GM10266 (cell line): Measurements from ENCODE around the gene PTPRN2.

Experiments
- DNase-seq: peaks from one replicate; pipeline ENCODE4 v3.0.0; 2012; ENCODE audit errors: extremely low spot score
- TF ChIP-seq, protein P1 (sequence below): IDR thresholded peaks from 2 replicates; pipeline ENCODE4 v1.5.1; 2012; ENCODE audit warnings: mild to moderate bottlenecking, low read depth; ENCODE audit not compliant: control insufficient read depth, insufficient read depth; ENCODE audit errors: missing control alignments

The PTPRN2 gene

DNA sequence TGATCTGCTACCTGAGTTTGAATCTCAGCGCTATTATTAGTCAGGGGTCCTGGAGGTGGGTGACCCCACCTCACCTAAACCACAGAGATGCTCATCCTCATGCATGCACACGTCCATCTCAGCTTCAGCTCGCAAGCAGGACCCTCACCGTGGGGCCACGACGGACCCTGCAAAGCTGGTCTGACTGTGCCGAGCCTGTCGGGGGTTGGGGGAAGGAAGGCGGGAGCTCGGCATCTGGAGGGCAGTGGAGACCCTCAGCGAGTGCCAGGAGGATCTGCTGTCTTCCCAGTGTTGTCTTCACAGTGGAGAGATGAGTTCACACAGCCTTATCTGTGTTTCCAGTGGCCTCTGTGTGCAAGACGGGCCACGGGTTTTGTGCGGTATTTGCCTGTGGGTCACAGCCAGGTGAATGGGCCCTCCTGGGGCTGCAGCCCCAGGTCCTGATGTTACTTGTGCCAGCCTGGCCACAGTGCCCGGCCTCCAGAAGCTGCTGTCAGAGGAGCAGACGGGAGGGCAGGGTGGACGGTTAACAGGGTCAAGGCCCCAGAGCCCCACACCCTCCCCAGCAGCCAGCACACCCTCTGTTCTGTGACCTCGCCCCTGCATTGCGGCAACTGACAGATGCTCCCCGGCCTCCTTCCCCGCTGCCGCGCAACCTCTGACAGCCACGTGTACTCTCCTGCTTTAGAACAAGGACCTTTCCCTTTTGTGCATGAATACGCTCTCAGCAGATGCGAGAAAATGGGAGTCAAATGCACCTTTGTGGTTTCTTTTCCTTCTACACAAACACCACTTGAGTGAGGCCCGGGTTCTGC lies 722.1 kb downstream of the PTPRN2 start:
- no peak for DNase-seq
- TF ChIP-seq, protein P1, sequence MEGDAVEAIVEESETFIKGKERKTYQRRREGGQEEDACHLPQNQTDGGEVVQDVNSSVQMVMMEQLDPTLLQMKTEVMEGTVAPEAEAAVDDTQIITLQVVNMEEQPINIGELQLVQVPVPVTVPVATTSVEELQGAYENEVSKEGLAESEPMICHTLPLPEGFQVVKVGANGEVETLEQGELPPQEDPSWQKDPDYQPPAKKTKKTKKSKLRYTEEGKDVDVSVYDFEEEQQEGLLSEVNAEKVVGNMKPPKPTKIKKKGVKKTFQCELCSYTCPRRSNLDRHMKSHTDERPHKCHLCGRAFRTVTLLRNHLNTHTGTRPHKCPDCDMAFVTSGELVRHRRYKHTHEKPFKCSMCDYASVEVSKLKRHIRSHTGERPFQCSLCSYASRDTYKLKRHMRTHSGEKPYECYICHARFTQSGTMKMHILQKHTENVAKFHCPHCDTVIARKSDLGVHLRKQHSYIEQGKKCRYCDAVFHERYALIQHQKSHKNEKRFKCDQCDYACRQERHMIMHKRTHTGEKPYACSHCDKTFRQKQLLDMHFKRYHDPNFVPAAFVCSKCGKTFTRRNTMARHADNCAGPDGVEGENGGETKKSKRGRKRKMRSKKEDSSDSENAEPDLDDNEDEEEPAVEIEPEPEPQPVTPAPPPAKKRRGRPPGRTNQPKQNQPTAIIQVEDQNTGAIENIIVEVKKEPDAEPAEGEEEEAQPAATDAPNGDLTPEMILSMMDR, result no peak

GRCh38 chr7:157864911-157865310 lies 722.7 kb downstream of the PTPRN2 start:
- TF ChIP-seq, protein P1, result no peak

DNA sequence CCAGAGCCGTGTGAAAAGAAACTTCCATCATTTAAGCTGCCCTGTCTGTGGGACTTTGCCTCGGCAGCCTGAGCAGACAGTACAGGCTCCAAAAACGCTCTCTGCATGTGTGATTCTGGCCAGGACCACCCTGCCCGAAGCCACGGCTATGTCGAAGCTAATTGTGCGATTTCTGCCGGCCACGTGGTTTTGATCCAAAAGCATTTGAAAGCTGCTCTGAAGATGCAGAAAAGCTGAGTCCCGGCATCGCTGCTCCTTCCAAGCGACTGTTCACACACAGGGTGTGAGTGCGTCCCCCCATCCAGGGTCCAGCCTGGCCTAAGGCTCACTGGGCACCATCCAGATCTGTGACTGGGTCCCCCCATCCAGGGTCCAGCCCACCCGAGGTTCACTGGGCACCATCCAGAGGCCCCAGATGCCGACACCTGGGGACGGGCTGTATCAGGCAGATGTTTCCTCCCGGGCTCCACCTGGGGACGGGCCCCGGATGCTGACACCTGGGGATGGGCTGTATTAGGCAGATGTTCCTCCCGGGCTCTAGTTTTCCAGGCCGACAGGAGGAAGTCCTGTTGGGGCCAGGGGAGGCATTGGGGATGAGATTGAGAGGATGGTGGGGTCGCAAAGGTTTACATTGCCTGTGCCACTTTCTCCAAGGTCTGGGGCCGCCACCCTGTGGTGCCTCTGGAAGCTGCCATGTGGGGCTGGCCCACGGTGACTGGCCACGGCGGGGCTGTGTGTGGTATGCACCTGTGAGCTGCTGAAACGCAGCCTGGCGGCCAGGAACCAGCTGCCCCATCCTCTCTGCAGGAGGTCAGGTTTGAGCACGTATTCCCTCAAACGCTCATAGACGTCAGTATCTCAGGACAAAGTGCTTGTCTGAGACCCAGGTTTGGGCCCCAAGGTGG lies 723.5 kb downstream of the PTPRN2 start:
- no peak for DNase-seq
- TF ChIP-seq, protein P1, result no peak

More at GRCh38 chr7:157864911-157865310, 722.7 kb downstream of the PTPRN2 start:
- DNase-seq, result no peak

DNA sequence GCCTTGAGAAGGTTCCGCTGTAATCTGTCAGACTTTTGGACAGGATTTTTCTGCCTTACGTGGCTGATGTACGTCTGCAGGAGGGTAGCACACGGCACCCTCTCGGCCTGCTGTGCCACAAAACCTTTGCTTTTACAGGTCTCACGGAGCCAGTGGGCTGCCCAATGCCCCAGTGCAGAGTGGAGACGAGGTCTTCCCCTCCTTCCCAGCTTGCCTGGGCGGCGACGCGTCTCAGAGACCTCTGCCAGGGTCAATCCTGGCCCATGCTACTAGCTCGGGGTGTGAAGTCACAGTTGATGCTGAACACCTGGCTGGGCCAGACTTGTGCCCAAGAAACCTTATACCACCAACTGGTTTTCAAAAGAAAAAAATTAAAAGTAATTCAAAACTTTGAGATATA lies 724.4 kb downstream of the PTPRN2 start:
- TF ChIP-seq, protein P1, result no peak
- DNase-seq, result no peak

GRCh38 chr7:157862731-157863130 lies 724.9 kb downstream of the PTPRN2 start:
- TF ChIP-seq, protein P1, result no peak

DNA sequence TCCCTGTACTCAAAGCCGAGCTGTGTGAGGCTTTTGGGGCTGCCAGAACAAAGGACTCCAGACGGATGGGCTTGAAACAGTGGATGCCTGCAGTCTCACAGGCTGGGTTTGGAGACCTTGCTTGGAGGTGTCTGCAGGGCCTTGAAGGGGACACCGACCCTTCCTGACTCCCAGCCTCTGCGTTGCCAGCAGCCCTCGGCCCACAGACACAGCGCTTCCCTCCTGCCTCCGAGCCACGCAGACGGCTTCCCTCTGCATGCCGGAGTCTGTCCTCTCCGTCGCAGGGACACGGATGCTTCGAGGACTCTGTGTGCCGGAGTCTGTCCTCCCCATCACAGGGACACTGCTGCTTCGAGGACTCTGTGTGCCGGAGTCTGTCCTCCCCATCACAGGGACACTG lies 726.1 kb downstream of the PTPRN2 start:
- DNase-seq, result no peak
- TF ChIP-seq, protein P1, result no peak

More at GRCh38 chr7:157862731-157863130, 724.9 kb downstream of the PTPRN2 start:
- DNase-seq, result no peak
